Left kidney (tissue), 2 donors: ENCODE measurements around the gene C2CD4C. TPM values are rescaled to one million over a fixed set of nuclear protein-coding genes. Genes with fewer than 3 reads are reported as not detected.
"Not testable (repeated sequence)": the region's sequence is repeated elsewhere in the genome, so short reads cannot be mapped to it uniquely, and the experiment has no call there.

Experiments used
- DNase-seq: peaks from one replicate; pipeline ENCODE4 v3.0.0-alpha.2; 2013
- polyA plus RNA-seq: library from polyadenylated mRNA; unstranded; fragments of 120-200 nt; gene quantifications from one replicate; pipeline ENCODE4 v1.2.1, GENCODE V29; 2013; ENCODE audit not compliant: insufficient read length

C2CD4C gene
- polyA plus RNA-seq, 1 donor: 1.5 TPM

GRCh38 chr19:367963-368629 lies 40.9 kb downstream of the C2CD4C start:
- DNase-seq: no peak

DNA sequence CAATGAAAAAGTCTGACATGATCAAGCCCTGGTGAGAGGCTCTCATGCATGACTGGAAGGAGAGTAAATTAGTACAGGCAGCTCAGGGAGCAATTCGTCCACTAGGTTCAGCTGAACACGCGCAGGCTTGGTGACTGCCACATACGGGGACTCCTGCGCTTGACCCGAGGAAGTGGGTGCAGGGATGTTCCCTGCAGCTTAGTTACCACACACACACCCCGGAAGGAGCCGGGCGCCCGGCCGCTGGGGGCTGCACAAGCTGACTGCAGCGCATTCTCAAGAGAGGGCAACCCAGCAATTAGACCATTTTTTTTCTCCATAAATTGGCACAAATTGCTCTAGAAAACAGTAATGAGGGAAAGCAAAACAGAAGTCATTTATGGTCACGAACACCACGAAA lies 41.4 kb downstream of the C2CD4C start:
- DNase-seq: no peak

GRCh38 chr19:366951-367350 lies 42.0 kb downstream of the C2CD4C start:
- DNase-seq: no peak

DNA sequence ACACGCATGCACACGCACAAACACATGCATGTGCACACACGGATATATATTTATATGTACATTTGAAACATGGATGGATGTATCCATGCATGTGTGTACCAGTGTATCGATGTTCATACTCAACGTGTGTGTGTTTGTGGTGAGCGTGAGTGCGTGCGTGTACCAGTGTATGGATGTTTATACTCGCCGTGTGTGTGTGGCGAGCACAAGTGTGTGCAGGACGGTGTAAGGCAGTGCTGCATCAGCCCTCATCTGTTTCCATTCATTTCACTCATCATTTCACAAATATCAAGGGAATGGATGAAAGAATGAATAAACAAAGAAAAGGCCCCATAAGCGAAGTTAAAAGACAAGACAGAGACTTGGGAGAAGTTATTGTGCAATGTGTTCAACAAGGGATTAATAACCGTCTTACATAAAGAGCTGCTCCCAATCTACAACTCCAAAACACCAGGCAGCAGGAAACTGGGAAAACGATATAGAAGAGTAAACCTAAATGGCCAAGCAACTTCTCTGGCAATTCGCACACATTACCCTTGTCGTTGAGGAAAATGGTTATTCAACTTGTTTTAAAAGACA lies 42.7 kb downstream of the C2CD4C start:
- no peak for DNase-seq

- DNase-seq: no peak
Observed at GRCh38 chr19:364496-365287, 44.3 kb downstream of the C2CD4C start.

- no peak for DNase-seq
Observed at GRCh38 chr19:362683-363082, 46.3 kb downstream of the C2CD4C start.

DNA sequence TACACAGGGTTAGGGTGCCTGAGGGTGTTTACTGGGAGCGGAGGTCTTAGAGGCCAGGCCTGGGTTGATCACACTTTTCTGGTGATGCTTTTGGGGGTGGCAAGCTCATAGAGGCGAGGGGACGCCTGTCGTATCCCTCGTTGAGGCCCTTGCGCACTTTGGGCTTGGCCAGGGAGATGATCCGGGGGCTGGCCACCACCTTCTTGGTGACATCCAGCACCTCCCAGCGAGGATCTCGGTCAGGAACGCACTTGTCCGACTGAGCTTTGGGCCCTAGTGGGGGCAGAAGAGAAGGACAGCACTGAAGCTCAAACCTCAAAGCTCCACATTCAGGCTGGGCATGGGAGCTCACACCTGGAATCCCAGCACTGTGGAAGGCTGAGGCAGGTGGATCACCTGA lies 46.8 kb downstream of the C2CD4C start:
- DNase-seq: no peak

GRCh38 chr19:359653-359925 lies 49.4 kb downstream of the C2CD4C start:
- DNase-seq: no peak

DNA sequence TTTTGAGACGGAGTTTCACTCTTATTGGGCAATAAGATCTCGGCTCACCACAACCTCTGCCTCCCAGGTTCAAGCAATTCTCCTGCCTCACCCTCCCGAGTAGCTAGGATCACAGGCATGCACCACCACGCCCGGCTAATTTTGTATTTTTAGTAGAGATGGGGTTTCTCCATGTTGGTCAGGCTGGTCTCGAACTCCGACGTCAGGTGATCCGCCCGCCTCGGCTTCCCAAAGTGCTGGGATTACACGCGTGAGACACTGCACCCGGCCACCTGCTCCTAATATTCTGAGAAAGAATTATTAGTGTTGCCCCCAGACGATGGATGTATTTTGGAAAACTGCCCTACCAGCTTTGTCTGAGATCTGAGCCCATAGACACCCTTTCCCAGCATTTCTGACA lies 53.4 kb downstream of the C2CD4C start:
- DNase-seq: not testable (repeated sequence)

Other genes with a start within 250 kb of the C2CD4C start
- gene PLPP2, start 117.7 kb downstream of the C2CD4C start, polyA plus RNA-seq: 1.2 TPM
- 22.7 TPM for gene MIER2, start 64.4 kb downstream of the C2CD4C start, polyA plus RNA-seq
- gene SHC2, start 51.9 kb upstream of the C2CD4C start, polyA plus RNA-seq: 27.7 TPM
- 1.8 TPM for gene MADCAM1, start 87.3 kb upstream of the C2CD4C start, polyA plus RNA-seq
- 5.9 TPM for gene TPGS1, start 98.3 kb upstream of the C2CD4C start, polyA plus RNA-seq
- gene CDC34, start 122.6 kb upstream of the C2CD4C start, polyA plus RNA-seq: 46.2 TPM
- 0.15 TPM for gene GZMM, start 134.9 kb upstream of the C2CD4C start, polyA plus RNA-seq
- gene BSG, start 163.4 kb upstream of the C2CD4C start, polyA plus RNA-seq: 366 TPM
- 0.32 TPM for gene HCN2, start 180.7 kb upstream of the C2CD4C start, polyA plus RNA-seq
- gene POLRMT, start 224.4 kb upstream of the C2CD4C start, polyA plus RNA-seq: 75.8 TPM
- 0.60 TPM for gene FGF22, start 230.7 kb upstream of the C2CD4C start, polyA plus RNA-seq